HG03103 (cell line): ENCODE results near the gene NPHP1.
"Not testable (repeated sequence)": the region's sequence is repeated elsewhere in the genome, so short reads cannot be mapped to it uniquely, and the experiment has no call there.

ENCODE experiments used
- ATAC-seq: cut with Tn5 transposase; IDR thresholded peaks from one replicate; pipeline ENCODE4 v1.9.1; 2021; ENCODE audit warnings: low read depth; ENCODE audit not compliant: unreplicated experiment

Gene NPHP1

GRCh38 chr2:110140401-110140800 is 64.4 kb downstream of the NPHP1 start:
- ATAC-seq, result no peak

- no peak for ATAC-seq
Observed at GRCh38 chr2:110134025-110134424, 70.8 kb downstream of the NPHP1 start.

GRCh38 chr2:110131166-110131565 is 73.6 kb downstream of the NPHP1 start:
- no peak for ATAC-seq

GRCh38 chr2:110130757-110131156 is 74.1 kb downstream of the NPHP1 start:
- ATAC-seq, result no peak

GRCh38 chr2:110126906-110127305 is 77.9 kb downstream of the NPHP1 start:
- ATAC-seq, result no peak

GRCh38 chr2:110126086-110126773 is 78.6 kb downstream of the NPHP1 start:
- no peak for ATAC-seq

GRCh38 chr2:110124939-110125691 is 79.7 kb downstream of the NPHP1 start:
- ATAC-seq, result no peak

GRCh38 chr2:110124038-110124825 is 80.6 kb downstream of the NPHP1 start:
- ATAC-seq, result no peak

GRCh38 chr2:110121592-110121991 is 83.2 kb downstream of the NPHP1 start:
- no peak for ATAC-seq

GRCh38 chr2:110121052-110121334 is 83.8 kb downstream of the NPHP1 start:
- ATAC-seq, result no peak

GRCh38 chr2:110120171-110121051 is 84.4 kb downstream of the NPHP1 start:
- ATAC-seq, result no peak

- ATAC-seq, result no peak
Observed at GRCh38 chr2:110116033-110116710, 88.6 kb downstream of the NPHP1 start.

GRCh38 chr2:110115291-110116032 is 89.4 kb downstream of the NPHP1 start, which contains the start of gene MALL:
MALL (minus strand) TSS chr2:110115822; CDS start chr2:110115792, 30 bp downstream.
- ATAC-seq, result no peak

GRCh38 chr2:110114831-110115255 is 90.0 kb downstream of the NPHP1 start:
- ATAC-seq, result no peak

- ATAC-seq, result no peak
Observed at GRCh38 chr2:110113961-110114591, 90.7 kb downstream of the NPHP1 start.

GRCh38 chr2:110108291-110108690 is 96.5 kb downstream of the NPHP1 start:
- ATAC-seq, result not testable (repeated sequence)

- no peak for ATAC-seq
Observed at GRCh38 chr2:110107092-110108079, 97.4 kb downstream of the NPHP1 start.

- no peak for ATAC-seq
Observed at GRCh38 chr2:110106642-110107041, 98.2 kb downstream of the NPHP1 start.
